Hepatocyte (in vitro differentiated cells): ENCODE results near the gene NHERF2.

Experiments
- EZH2 ChIP-seq: fragments of 200-600 bp; sonication (generic); IDR thresholded peaks from 2 replicates; pipeline ENCODE4 v1.6.1; 2016; ENCODE audit warnings: antibody characterized with exemption, mild to moderate bottlenecking, borderline replicate concordance
- TF ChIP-seq, protein P1 (sequence below): fragments of 200-600 bp; sonication (generic); IDR thresholded peaks from 2 replicates; pipeline ENCODE4 v1.5.1; 2016; ENCODE audit warnings: antibody characterized with exemption, mild to moderate bottlenecking; ENCODE audit not compliant: poor library complexity

DNA sequence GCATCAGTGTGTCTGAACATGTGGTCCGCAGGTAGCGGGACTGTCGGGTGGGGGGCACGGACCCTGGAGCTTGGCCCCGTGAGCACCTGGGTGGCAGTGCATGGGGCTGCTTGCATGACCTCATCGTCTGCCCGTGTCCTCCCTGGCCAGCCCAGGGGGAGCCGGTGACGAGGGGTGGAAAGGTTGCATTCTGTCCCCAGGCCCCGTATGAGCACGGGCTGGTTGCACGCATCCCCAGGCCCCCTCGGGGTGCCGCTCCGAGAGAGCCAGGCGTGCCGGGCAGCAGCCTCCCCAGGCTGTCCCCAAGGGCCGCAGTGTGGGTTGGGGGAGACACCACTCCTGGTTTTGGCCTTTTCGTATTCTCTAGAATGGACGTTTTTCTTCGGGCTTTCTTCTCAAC lies 51.0 kb downstream of the NHERF2 start:
- TF ChIP-seq, protein P1, sequence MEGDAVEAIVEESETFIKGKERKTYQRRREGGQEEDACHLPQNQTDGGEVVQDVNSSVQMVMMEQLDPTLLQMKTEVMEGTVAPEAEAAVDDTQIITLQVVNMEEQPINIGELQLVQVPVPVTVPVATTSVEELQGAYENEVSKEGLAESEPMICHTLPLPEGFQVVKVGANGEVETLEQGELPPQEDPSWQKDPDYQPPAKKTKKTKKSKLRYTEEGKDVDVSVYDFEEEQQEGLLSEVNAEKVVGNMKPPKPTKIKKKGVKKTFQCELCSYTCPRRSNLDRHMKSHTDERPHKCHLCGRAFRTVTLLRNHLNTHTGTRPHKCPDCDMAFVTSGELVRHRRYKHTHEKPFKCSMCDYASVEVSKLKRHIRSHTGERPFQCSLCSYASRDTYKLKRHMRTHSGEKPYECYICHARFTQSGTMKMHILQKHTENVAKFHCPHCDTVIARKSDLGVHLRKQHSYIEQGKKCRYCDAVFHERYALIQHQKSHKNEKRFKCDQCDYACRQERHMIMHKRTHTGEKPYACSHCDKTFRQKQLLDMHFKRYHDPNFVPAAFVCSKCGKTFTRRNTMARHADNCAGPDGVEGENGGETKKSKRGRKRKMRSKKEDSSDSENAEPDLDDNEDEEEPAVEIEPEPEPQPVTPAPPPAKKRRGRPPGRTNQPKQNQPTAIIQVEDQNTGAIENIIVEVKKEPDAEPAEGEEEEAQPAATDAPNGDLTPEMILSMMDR: no peak
- no peak for TF ChIP-seq EZH2
